Sigmoid colon (tissue), 3 donors: ENCODE data around the gene CDHR4.

ENCODE experiments used
- POLR2A ChIP-seq, 2 donors: fragments of 450-650 bp; IDR thresholded peaks; one replicate each; pipeline ENCODE4 v1.6.1; 2016; ENCODE audit warnings: antibody characterized with exemption in 2 of 2, mild to moderate bottlenecking in 2 of 2, moderate library complexity in 2 of 2
- TF ChIP-seq, protein P1 (sequence below), 4 experiments: fragments of 450-650 bp in 3 of 4; fragments of 200-600 bp in 1 of 4; IDR thresholded peaks; one replicate each; pipeline ENCODE4 v1.5.1; 2016 to 2019; ENCODE audit warnings: antibody characterized with exemption in 4 of 4, mild to moderate bottlenecking in 3 of 4, moderate library complexity in 2 of 4

DNA sequence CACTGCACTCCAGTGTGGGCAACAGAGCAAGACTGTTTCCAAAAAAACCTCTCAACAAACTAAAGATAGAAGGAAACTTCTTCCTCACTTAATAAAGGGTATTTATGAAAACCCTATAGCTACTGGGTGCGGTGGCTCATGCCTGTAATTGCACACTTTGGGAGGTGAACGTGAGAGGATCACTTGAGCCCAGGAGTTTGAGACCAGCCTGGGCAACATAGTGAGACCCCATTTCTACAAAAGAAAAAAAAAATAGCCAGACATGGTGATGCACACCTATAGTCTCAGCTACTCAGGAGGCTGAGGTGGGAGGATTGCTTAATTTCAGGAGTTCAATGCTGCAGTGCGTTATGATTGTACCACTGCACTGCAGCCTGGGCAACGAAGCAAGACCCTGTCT is 35.7 kb downstream of the CDHR4 start:
- TF ChIP-seq, protein P1, sequence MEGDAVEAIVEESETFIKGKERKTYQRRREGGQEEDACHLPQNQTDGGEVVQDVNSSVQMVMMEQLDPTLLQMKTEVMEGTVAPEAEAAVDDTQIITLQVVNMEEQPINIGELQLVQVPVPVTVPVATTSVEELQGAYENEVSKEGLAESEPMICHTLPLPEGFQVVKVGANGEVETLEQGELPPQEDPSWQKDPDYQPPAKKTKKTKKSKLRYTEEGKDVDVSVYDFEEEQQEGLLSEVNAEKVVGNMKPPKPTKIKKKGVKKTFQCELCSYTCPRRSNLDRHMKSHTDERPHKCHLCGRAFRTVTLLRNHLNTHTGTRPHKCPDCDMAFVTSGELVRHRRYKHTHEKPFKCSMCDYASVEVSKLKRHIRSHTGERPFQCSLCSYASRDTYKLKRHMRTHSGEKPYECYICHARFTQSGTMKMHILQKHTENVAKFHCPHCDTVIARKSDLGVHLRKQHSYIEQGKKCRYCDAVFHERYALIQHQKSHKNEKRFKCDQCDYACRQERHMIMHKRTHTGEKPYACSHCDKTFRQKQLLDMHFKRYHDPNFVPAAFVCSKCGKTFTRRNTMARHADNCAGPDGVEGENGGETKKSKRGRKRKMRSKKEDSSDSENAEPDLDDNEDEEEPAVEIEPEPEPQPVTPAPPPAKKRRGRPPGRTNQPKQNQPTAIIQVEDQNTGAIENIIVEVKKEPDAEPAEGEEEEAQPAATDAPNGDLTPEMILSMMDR (IDR thresholded peaks at IDR 0.05): no peak
- TF ChIP-seq POLR2A (IDR thresholded peaks at IDR 0.05): no peak
